GM15510 (cell line): Measurements from ENCODE around the gene TUBD1.

ENCODE experiments used
- POLR2A ChIP-seq: IDR thresholded peaks from 3 replicates; pipeline ENCODE4 v1.6.1; 2011; ENCODE audit warnings: borderline replicate concordance; ENCODE audit not compliant: insufficient read length; ENCODE audit errors: extremely low read depth

Gene TUBD1

GRCh38 chr17:59877965-59878364 is 14.8 kb downstream of the TUBD1 start:
- TF ChIP-seq POLR2A = no peak

- no peak for TF ChIP-seq POLR2A
Measured at GRCh38 chr17:59876107-59876506, 16.6 kb downstream of the TUBD1 start.

DNA sequence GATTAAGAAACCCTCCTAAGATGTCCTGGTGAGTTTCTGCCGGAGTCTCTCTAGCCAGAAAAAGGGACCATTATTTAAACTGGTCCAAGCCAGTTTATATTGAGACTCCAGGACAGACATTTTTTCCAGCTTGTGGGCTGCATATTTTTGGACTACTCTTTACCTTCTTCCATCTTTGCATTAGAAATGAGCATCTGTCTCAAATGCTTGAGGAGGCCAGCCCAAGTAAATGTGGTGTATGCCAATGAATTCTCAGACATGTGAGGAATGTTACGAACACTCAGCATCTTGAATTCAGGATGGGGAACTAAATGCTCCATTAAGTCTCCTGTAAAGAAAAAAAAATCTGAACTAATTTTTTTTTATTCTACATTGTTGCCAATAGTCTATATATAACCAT is 18.4 kb downstream of the TUBD1 start:
- no peak for TF ChIP-seq POLR2A

DNA sequence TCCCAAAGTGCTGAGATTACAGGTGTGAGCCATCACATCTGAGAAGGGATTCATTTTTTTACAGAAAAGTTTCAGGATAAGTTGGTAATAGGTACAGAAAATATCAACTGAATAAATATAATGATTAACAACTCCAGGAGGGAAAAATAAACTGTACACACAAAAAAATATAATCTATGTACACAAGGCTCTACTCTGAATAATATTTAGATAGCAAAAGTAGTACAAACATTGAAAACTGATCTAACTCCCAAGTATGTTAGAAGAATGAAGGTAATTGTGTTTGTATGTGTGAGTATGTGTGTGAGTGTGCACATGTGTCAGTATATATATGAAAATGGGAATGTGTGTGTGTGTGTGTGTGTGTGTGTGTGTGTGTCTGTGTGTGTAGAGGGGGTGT is 20.4 kb downstream of the TUBD1 start:
- no peak for TF ChIP-seq POLR2A

- TF ChIP-seq POLR2A = no peak
Measured at GRCh38 chr17:59870482-59870881, 22.3 kb downstream of the TUBD1 start.

DNA sequence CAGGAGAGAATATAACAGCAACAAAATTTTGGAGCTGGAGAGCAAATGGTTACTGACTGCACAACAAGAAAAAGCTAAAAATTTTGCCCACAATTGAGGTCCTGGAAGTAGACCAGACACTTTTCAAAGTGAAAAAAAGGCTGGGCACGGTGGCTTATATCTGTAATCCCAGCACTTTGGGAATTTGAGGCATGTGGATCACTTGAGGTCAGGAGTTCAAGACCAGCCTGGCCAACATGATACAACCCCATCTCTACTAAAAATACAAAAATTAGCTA is 22.9 kb downstream of the TUBD1 start:
- TF ChIP-seq POLR2A = no peak

GRCh38 chr17:59863616-59864015 is 29.1 kb downstream of the TUBD1 start:
- no peak for TF ChIP-seq POLR2A

- TF ChIP-seq POLR2A = no peak
Measured at GRCh38 chr17:59859444-59860025, 33.2 kb downstream of the TUBD1 start.

DNA sequence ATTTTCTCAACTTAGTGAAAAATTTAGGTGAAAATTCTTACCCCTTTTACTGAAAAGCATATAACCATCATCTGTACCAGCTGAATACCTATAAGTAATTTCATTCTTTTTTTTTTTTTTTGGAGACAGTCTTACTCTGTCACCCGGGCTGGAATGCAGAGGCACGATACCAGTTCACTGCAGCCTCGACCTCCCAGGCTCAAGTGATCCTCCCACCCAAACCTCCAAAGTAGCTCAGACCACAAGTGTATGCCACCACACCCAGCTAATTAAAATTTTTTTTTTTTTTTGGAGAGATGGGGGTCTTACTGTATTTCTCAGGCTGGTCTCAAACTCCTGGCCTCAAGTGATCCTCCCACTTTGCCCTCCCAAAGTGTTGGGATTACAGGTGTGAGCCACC is 33.8 kb downstream of the TUBD1 start:
- TF ChIP-seq POLR2A = no peak

- TF ChIP-seq POLR2A = no peak
Measured at GRCh38 chr17:59858167-59858816, 34.5 kb downstream of the TUBD1 start.

DNA sequence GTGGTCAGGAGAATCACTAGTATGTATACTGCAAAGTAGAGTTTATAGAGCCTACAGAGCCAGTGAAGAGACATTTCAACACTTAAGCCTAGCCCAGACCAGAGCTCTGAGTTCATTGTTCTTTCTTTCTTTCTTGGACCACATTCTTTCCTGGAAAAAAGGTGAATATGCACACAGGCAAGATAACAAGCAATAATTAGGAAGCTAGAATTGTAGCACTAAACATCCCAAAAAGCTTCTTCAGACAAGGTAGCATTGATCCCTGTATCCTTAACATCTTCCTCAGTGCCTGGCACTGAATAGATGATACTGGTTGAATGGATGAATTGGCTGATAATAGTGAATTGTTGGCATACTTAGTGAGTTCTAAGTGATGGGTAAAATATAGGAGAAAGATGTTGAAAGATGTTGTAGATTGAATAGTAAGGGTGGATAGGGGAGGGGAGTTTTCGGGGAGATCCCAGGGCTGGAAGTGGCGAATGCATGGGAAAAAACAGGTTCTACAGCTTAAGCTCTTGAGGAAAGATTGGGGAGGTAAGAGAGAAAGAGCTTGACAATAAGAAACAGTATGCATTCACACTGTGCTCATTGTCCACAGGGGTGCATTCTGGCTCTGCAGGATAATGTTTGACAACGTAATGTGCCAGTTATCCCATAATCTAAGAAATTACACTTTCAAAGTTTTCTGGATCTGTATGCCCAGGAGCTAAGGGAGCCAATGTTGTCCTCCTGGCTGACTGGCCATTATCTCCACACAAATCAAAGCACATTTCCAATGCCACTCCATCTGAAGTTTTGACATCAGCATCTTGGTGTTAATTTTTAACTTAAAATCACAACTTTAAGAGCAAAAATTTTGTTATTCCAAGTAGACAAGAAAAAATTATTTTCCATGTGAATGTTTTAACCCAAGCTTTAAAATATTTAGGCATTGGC is 35.6 kb downstream of the TUBD1 start:
- no peak for TF ChIP-seq POLR2A

DNA sequence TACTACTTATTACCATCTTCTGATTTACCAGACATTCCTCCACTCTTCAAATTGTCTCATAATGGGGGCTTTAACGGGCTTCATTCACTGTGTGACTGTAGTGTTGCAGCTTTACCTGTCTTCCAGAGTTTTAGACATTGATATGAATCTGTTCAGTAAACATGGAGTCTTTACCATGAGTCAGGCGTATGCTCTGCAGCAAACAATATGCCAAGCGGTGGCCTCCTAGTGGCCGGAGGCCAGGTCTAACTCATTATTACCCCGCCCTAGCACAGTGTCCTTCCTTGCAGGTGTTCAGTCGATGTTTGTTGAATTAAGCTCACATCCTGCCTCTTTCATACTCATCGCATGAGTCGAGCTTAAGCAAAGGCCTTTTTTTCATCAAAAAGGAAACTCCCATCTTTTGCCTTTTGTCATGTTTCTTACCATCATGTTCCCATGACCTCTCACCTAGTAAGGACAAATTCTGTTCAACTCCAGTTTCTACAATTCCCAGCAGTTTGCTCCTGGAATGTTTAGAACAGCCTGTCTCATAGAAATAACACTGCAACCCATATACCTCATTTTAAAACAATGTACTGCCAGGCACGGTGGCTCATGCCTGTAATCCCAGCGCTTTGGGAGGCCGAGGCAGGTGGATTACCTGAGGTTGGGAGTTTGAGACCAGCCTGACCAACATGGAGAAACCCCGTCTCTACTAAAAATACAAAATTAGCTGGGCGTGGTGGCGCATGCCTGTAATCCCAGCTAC is 39.4 kb downstream of the TUBD1 start:
- TF ChIP-seq POLR2A = no peak

GRCh38 chr17:59851439-59852375 is 41.0 kb downstream of the TUBD1 start:
- TF ChIP-seq POLR2A = no peak

DNA sequence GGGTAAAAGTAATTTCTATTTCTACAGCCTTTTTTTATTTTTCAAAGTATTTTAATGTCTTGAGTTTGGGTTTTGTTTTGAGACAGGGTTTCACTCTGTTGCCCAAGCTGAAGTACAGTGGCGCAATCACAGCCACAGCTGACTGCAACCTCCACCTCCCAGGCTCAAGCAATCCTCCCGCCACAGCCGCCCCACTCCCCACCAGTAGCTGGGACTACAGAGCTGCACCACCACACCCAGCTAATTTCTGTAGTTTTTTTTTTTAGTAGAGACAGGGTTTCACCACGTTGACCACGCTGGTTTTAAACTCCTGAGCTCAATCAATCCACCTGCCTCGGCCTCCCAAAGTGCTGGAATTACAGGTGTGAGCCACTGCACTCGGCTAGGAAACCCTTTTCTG is 44.0 kb downstream of the TUBD1 start:
- no peak for TF ChIP-seq POLR2A
